Endothelial cell of umbilical vein (primary cell): ENCODE results near the gene HIVEP3. TPM values are rescaled to one million over a fixed set of nuclear protein-coding genes. Genes with fewer than 3 reads are reported as not detected.

Experiments used
- BruUV-seq: library from RNA; stranded (reverse); fragments of 400-500 nt; replicated peaks from 2 replicates; lab custom pipeline; 2021; lab: Mats Ljungman, UMichigan
- CTCF ChIA-PET: fragments of 300-600, 350-600 bp; sonication (Branson Sonifier 250); formaldehyde crosslinking; loops from one replicate; lab custom pipeline; 2021; ENCODE audit warnings: antibody characterized with exemption, inconsistent platforms; lab: Charles Lee
- POLR2A ChIA-PET: fragments of 300-600, 350-600 bp; sonication (Branson Sonifier 250); formaldehyde crosslinking; loops from one replicate; lab custom pipeline; 2021; ENCODE audit warnings: antibody characterized with exemption, inconsistent platforms; lab: Charles Lee
- DNase-seq: peaks from one replicate; pipeline ENCODE4 v3.0.0-alpha.2; 2011; ENCODE audit warnings: low read depth, low spot score
- FAIRE-seq: peaks from 2 replicates; lab custom pipeline; 2011; peaks lifted over from hg19 to GRCh38; lab: Jason Lieb, UNC
- H2AFZ ChIP-seq: 2 replicates; pipeline ENCODE4 v1.6.0; 2012; ENCODE audit warnings: low read depth, low read length, control low read depth, inconsistent platforms
- H3K27ac ChIP-seq: 2 replicates; pipeline ENCODE4 v1.5.1; 2011; ENCODE audit warnings: low read depth, mild to moderate bottlenecking, control low read depth, low read length, moderate library complexity; ENCODE audit not compliant: insufficient read depth
- H3K27me3 ChIP-seq, 2 experiments: 2 replicates each; pipeline versions ENCODE4 v1.6.0 to v1.6.1; 2011; ENCODE audit warnings: low read length in 2 of 2, mixed read lengths in 1 of 2; ENCODE audit not compliant: control insufficient read depth in 2 of 2, insufficient read depth in 2 of 2
- H3K36me3 ChIP-seq, 2 experiments: 2 replicates in 1 of 2; 3 replicates in 1 of 2; pipeline ENCODE4 v1.5.1; 2011; ENCODE audit warnings: low read length in 2 of 2, mild to moderate bottlenecking in 1 of 2, moderate library complexity in 1 of 2; ENCODE audit not compliant: control insufficient read depth in 2 of 2, insufficient read depth in 2 of 2; ENCODE audit errors: extremely low read depth in 1 of 2
- H3K4me1 ChIP-seq: 3 replicates; pipeline ENCODE4 v1.5.1; 2011; ENCODE audit warnings: mild to moderate bottlenecking, low read length; ENCODE audit not compliant: control insufficient read depth, insufficient read depth; ENCODE audit errors: extremely low read depth
- H3K4me2 ChIP-seq: 2 replicates; pipeline ENCODE4 v1.6.1; 2011; ENCODE audit warnings: low read length, control low read depth, mixed read lengths; ENCODE audit not compliant: insufficient read depth
- H3K4me3 ChIP-seq, 3 experiments: fragments of 200-600 bp in 1 of 3; sonication (generic), shearing (Covaris generic) in 1 of 3; replicated peaks in 1 of 3; 2 replicates each; pipeline ENCODE4 v1.5.1; 2011 to 2016; ENCODE audit warnings: control low read depth in 3 of 3, low read length in 3 of 3, mild to moderate bottlenecking in 2 of 3, inconsistent platforms in 1 of 3, low read depth in 1 of 3, moderate library complexity in 1 of 3; ENCODE audit not compliant: insufficient read depth in 1 of 3
- H3K79me2 ChIP-seq: 2 replicates; pipeline ENCODE4 v1.6.0; 2012; ENCODE audit warnings: low read length, inconsistent platforms; ENCODE audit not compliant: control insufficient read depth, insufficient read depth
- H3K9ac ChIP-seq: replicated peaks from 2 replicates; pipeline ENCODE3; 2011; ENCODE audit warnings: low read length, control low read depth; ENCODE audit not compliant: insufficient read depth; ENCODE audit errors: extremely low read depth
- H3K9me1 ChIP-seq: replicated peaks from 3 replicates; pipeline ENCODE4 v1.6.0; 2011; ENCODE audit warnings: mild to moderate bottlenecking, low read length; ENCODE audit not compliant: control insufficient read depth, insufficient read depth; ENCODE audit errors: extremely low read depth
- H3K9me3 ChIP-seq: replicated peaks from 2 replicates; pipeline ENCODE4 v1.5.1; 2012; ENCODE audit warnings: low read length, inconsistent platforms; ENCODE audit not compliant: control insufficient read depth, insufficient read depth
- H4K20me1 ChIP-seq: replicated peaks from 2 replicates; pipeline ENCODE3; 2011; ENCODE audit warnings: mild to moderate bottlenecking, low read length; ENCODE audit not compliant: control insufficient read depth, insufficient read depth; ENCODE audit errors: extremely low read depth
- CTCF ChIP-seq, 2 donors: IDR thresholded peaks; 1 replicate in 1 of 2; 2 replicates in 1 of 2; pipeline ENCODE4 v1.5.1; 2011; ENCODE audit warnings: low read length in 2 of 2, mild to moderate bottlenecking in 2 of 2, moderate library complexity in 2 of 2, control low read depth in 1 of 2, inconsistent platforms in 1 of 2, low read depth in 1 of 2; ENCODE audit not compliant: insufficient read depth in 1 of 2; ENCODE audit errors: extremely low read depth in 1 of 2
- EZH2 ChIP-seq: IDR thresholded peaks from 2 replicates; pipeline ENCODE4 v1.6.1; 2012; ENCODE audit warnings: borderline replicate concordance, low read depth, mild to moderate bottlenecking, moderate library complexity, low read length, inconsistent platforms; ENCODE audit not compliant: severe bottlenecking
- FOS ChIP-seq: IDR thresholded peaks from 2 replicates; pipeline ENCODE4 v1.6.1; 2011; ENCODE audit warnings: mild to moderate bottlenecking, low read length, moderate library complexity, borderline replicate concordance; ENCODE audit not compliant: insufficient read depth
- GATA2 ChIP-seq: IDR thresholded peaks from 2 replicates; pipeline ENCODE4 v1.7.0; 2011; ENCODE audit warnings: low read depth, mild to moderate bottlenecking, moderate library complexity, mixed read lengths, low read length; ENCODE audit not compliant: insufficient read length, insufficient read depth
- JUN ChIP-seq: IDR thresholded peaks from 2 replicates; pipeline ENCODE4 v1.6.1; 2011; ENCODE audit warnings: borderline replicate concordance, low read depth; ENCODE audit not compliant: insufficient read length, insufficient read depth
- MAX ChIP-seq: IDR thresholded peaks from 2 replicates; pipeline ENCODE4 v1.6.1; 2011; ENCODE audit not compliant: insufficient read depth, insufficient read length
- MYC ChIP-seq: IDR thresholded peaks from one replicate; pipeline ENCODE4 v1.6.1; 2011; ENCODE audit warnings: mild to moderate bottlenecking, low read depth, low read length
- POLR2A ChIP-seq: IDR thresholded peaks from 2 replicates; pipeline ENCODE4 v1.6.1; 2012; ENCODE audit warnings: low read depth, mild to moderate bottlenecking, control low read depth, low read length
- POLR2AphosphoS5 ChIP-seq: IDR thresholded peaks from 2 replicates; pipeline ENCODE4 v1.6.1; 2012; ENCODE audit warnings: low read depth, mild to moderate bottlenecking, control low read depth, low read length, moderate library complexity; ENCODE audit not compliant: insufficient read depth
- dilution Hi-C: fragments of 300-500 bp; cut with MboI; formaldehyde crosslinking; loops from one replicate; pipeline ENCODE4 v1.15.0; 2019; ENCODE audit warnings: low sequenced_read_pairs; ENCODE audit not compliant: extremely low pct_ligation_motif_present
- intact Hi-C: fragments of 100-400 bp; cut with micrococcal nuclease; formaldehyde crosslinking; loops from one replicate; pipeline ENCODE4 v1.10.0; 2022
- polyA plus RNA-seq, 4 experiments: library from polyadenylated mRNA; depleted of rRNA in 3 of 4; stranded (reverse) in 3 of 4; unstranded in 1 of 4; fragments of >200 nt; gene quantifications; 2 replicates each; pipeline versions ENCODE4 v1.2.1 to v1.2.3, GENCODE V29; 2011 to 2012; ENCODE audit warnings: missing spikeins in 1 of 4
- total RNA-seq: library from RNA; stranded (reverse); gene quantifications from 2 replicates; pipeline ENCODE4 v1.2.3, GENCODE V29; 2021

HIVEP3 gene
- total and polyA plus RNA-seq, 2 donors (not counting 3 experiments of a cell fraction or from before 2014, with no cell fraction given): 3.4 to 4.0 TPM

GRCh38 chr1:41905093-41905675 is 13.5 kb downstream of the HIVEP3 start:
- DNase-seq (no peak), FAIRE-seq (no peak)
- H2AFZ ChIP-seq: no peak overlapping the region
- no peaks in the 10 kb centered on the region for H3K27me3 ChIP-seq
- ChIA-PET POLR2A (no interaction called here), CTCF (interaction anchor here (2.2 kb wide), 1 partner anchor 93 kb away, joined by 7 read pairs; no protein-coding TSS in a partner anchor)
- dilution Hi-C loops: no loop called here
- H3K27ac ChIP-seq: no peak overlapping the region
- H3K36me3 ChIP-seq: no peaks in the 10 kb centered on the region
- BruUV-seq: no TSS peak
- no peaks in the 10 kb centered on the region for H4K20me1 ChIP-seq
- H3K9ac ChIP-seq: no peak overlapping the region
- intact Hi-C loops: loop anchor here (10.0 kb wide), 1 partner anchor 250 kb away; no protein-coding TSS in a partner anchor
- TF ChIP-seq JUN: no peak
- no peak for TF ChIP-seq POLR2AphosphoS5
- TF ChIP-seq MAX: no peak
- TF ChIP-seq POLR2A: no peak
- TF ChIP-seq FOS: no peak
- TF ChIP-seq GATA2: no peak
- TF ChIP-seq EZH2: no peak
- H3K4me1 ChIP-seq: peaks cover 32% of the 10 kb centered on the region
- no peaks in the 10 kb centered on the region for H3K9me3 ChIP-seq
- H3K4me3 ChIP-seq: no peak overlapping the region
- peaks cover 5% of the 10 kb centered on the region for H3K79me2 ChIP-seq
- H3K4me2 ChIP-seq: no peak overlapping the region
- no peaks in the 10 kb centered on the region for H3K9me1 ChIP-seq

- H3K27me3 ChIP-seq: no peaks in the 10 kb centered on the region
- no peak overlapping the region for H3K9ac ChIP-seq
- FAIRE-seq: no peak
- H3K4me2 ChIP-seq: peak overlapping the region; percentile 46
- no peak overlapping the region for H3K4me3 ChIP-seq
- H2AFZ ChIP-seq: no peak overlapping the region
- H4K20me1 ChIP-seq: no peaks in the 10 kb centered on the region
- dilution Hi-C loops (no loop called here), intact Hi-C loops (loop anchor here (1.0 to 10.0 kb wide), 8 partner anchors 16 to 248 kb away; partner anchors contain the start of gene HIVEP3)
- no TSS peak for BruUV-seq
- H3K27ac ChIP-seq: peak overlapping the region; percentile 97
- no peak for TF ChIP-seq MYC
- TF ChIP-seq MAX: no peak
- no peak for TF ChIP-seq JUN
- TF ChIP-seq POLR2A: no peak
- TF ChIP-seq CTCF (IDR thresholded peaks at IDR 0.05; ENCODE audit: extremely low read depth in 1 of 2, insufficient read depth in 1 of 2, low read depth in 1 of 2, low read length in 2 of 2): no peak
- TF ChIP-seq EZH2: no peak
- no peak for DNase-seq
- POLR2A ChIA-PET: no interaction called here
- H3K36me3 ChIP-seq: no peaks in the 10 kb centered on the region
- CTCF ChIA-PET: interaction anchor here (0.7 kb wide), 1 partner anchor 133 kb away, joined by 3 read pairs; no protein-coding TSS in a partner anchor
- H3K9me3 ChIP-seq: no peaks in the 10 kb centered on the region
- peaks cover 5% of the 10 kb centered on the region for H3K79me2 ChIP-seq
- H3K9me1 ChIP-seq: no peaks in the 10 kb centered on the region
- H3K4me1 ChIP-seq: peaks cover 54% of the 10 kb centered on the region
These were observed 16.1 kb downstream of the HIVEP3 start for GRCh38 chr1:41902664-41903063.
